ACC112 (cell line): ENCODE data around the gene ZNF593OS.

Experiments used
- H2AFZ ChIP-seq: fragments of 200-600 bp; sonication (generic); one replicate; pipeline ENCODE4 v1.6.0; 2017; ENCODE audit warnings: antibody characterized with exemption, low read length; ENCODE audit not compliant: unreplicated experiment
- H3K27ac ChIP-seq: fragments of 200-600 bp; sonication (generic); 2 replicates; pipeline ENCODE4 v1.5.1; 2014; ENCODE audit warnings: low read depth, mild to moderate bottlenecking, antibody characterized with exemption, low read length, moderate library complexity
- H3K27me3 ChIP-seq: fragments of 200-600 bp; sonication (generic); 2 replicates; pipeline ENCODE4 v1.6.1; 2014; ENCODE audit warnings: mild to moderate bottlenecking, antibody characterized with exemption, low read length, moderate library complexity, mixed read lengths; ENCODE audit not compliant: insufficient read depth
- H3K36me3 ChIP-seq: fragments of 200-600 bp; sonication (generic); 2 replicates; pipeline ENCODE4 v1.6.1; 2016; ENCODE audit warnings: mild to moderate bottlenecking, antibody characterized with exemption, low read length, moderate library complexity, mixed read lengths; ENCODE audit not compliant: insufficient read depth
- H3K4me1 ChIP-seq: fragments of 200-600 bp; sonication (generic); one replicate; pipeline ENCODE4 v1.6.1; 2016; ENCODE audit warnings: low read length, mixed read lengths; ENCODE audit not compliant: insufficient read depth, unreplicated experiment, control insufficient read depth
- H3K4me3 ChIP-seq: fragments of 200-600 bp; sonication (generic); 2 replicates; pipeline ENCODE4 v1.5.1; 2014; ENCODE audit warnings: mild to moderate bottlenecking, low read depth, low read length
- H3K79me2 ChIP-seq: fragments of 200-600 bp; sonication (generic); one replicate; pipeline ENCODE4 v1.6.0; 2016; ENCODE audit warnings: low read length; ENCODE audit not compliant: control insufficient read depth, unreplicated experiment, insufficient read depth

The ZNF593OS gene

GRCh38 chr1:26200413-26200812 lies 28.8 kb upstream of the ZNF593OS start:
- H3K4me1 ChIP-seq: no peaks in the 10 kb centered on the region
- H3K27ac ChIP-seq: no peak overlapping the region
- H3K27me3 ChIP-seq: peaks cover 17% of the 10 kb centered on the region
- no peaks in the 10 kb centered on the region for H3K36me3 ChIP-seq
- no peak overlapping the region for H2AFZ ChIP-seq
- no peaks in the 10 kb centered on the region for H3K79me2 ChIP-seq
- no peak overlapping the region for H3K4me3 ChIP-seq

- Histone ChIP-seq H3K4me1 (no peaks in the 10 kb centered on the region), H3K27me3 (0 out of 2 replicates have a peak, but pooled peaks cover 5% of the 10 kb centered on the region), H3K79me2 (no peaks in the 10 kb centered on the region), H3K36me3 (no peaks in the 10 kb centered on the region), H3K27ac (no peak overlapping the region), H3K4me3 (no peak overlapping the region), H2AFZ (no peak overlapping the region)
Observed at GRCh38 chr1:26197813-26198212, 26.2 kb upstream of the ZNF593OS start.

GRCh38 chr1:26197301-26197700 lies 25.7 kb upstream of the ZNF593OS start:
- Histone ChIP-seq H3K27me3 (no peaks in the 10 kb centered on the region), H2AFZ (no peak overlapping the region), H3K27ac (no peak overlapping the region), H3K4me1 (no peaks in the 10 kb centered on the region), H3K4me3 (no peak overlapping the region), H3K36me3 (no peaks in the 10 kb centered on the region), H3K79me2 (no peaks in the 10 kb centered on the region)

- no peak overlapping the region for H3K4me3 ChIP-seq
- no peak overlapping the region for H3K27ac ChIP-seq
- no peaks in the 10 kb centered on the region for H3K27me3 ChIP-seq
- no peak overlapping the region for H2AFZ ChIP-seq
- no peaks in the 10 kb centered on the region for H3K4me1 ChIP-seq
- H3K36me3 ChIP-seq: no peaks in the 10 kb centered on the region
- no peaks in the 10 kb centered on the region for H3K79me2 ChIP-seq
Observed at GRCh38 chr1:26195805-26196204, 24.2 kb upstream of the ZNF593OS start.

- Histone ChIP-seq H3K4me1 (no peaks in the 10 kb centered on the region), H3K27ac (no peak overlapping the region), H3K36me3 (no peaks in the 10 kb centered on the region), H3K27me3 (no peaks in the 10 kb centered on the region), H3K4me3 (no peak overlapping the region), H2AFZ (no peak overlapping the region), H3K79me2 (no peaks in the 10 kb centered on the region)
Observed at GRCh38 chr1:26191739-26192138, 20.1 kb upstream of the ZNF593OS start.

GRCh38 chr1:26190373-26190987 lies 18.8 kb upstream of the ZNF593OS start, which contains the start of gene CATSPER4:
CATSPER4 (plus strand) TSS chr1:26190602; CDS start chr1:26190628, 26 bp downstream.
- Histone ChIP-seq H3K27ac (no peak within 1 kb of the TSS), H3K27me3 (no peaks in the 10 kb centered on the region), H2AFZ (no peak within 1 kb of the TSS), H3K36me3 (no peaks in the 10 kb centered on the region), H3K79me2 (no peaks in the 10 kb centered on the region), H3K4me1 (no peaks in the 10 kb centered on the region), H3K4me3 (no peak within 1 kb of the TSS)

- H3K4me1 ChIP-seq: no peaks in the 10 kb centered on the region
- no peak overlapping the region for H3K4me3 ChIP-seq
- no peaks in the 10 kb centered on the region for H3K36me3 ChIP-seq
- H3K27me3 ChIP-seq: no peaks in the 10 kb centered on the region
- no peaks in the 10 kb centered on the region for H3K79me2 ChIP-seq
- H2AFZ ChIP-seq: no peak overlapping the region
- no peak overlapping the region for H3K27ac ChIP-seq
Observed at GRCh38 chr1:26189751-26190275, 18.2 kb upstream of the ZNF593OS start.

GRCh38 chr1:26189331-26189730 lies 17.7 kb upstream of the ZNF593OS start:
- Histone ChIP-seq H3K27ac (no peak overlapping the region), H3K4me3 (no peak overlapping the region), H3K79me2 (no peaks in the 10 kb centered on the region), H3K4me1 (no peaks in the 10 kb centered on the region), H2AFZ (no peak overlapping the region), H3K36me3 (no peaks in the 10 kb centered on the region), H3K27me3 (no peaks in the 10 kb centered on the region)

GRCh38 chr1:26188477-26188876 lies 16.8 kb upstream of the ZNF593OS start:
- Histone ChIP-seq H2AFZ (no peak overlapping the region), H3K79me2 (no peaks in the 10 kb centered on the region), H3K36me3 (no peaks in the 10 kb centered on the region), H3K27ac (no peak overlapping the region), H3K4me1 (no peaks in the 10 kb centered on the region), H3K27me3 (no peaks in the 10 kb centered on the region), H3K4me3 (no peak overlapping the region)

- H3K36me3 ChIP-seq: no peaks in the 10 kb centered on the region
- no peak overlapping the region for H3K4me3 ChIP-seq
- H2AFZ ChIP-seq: no peak overlapping the region
- no peaks in the 10 kb centered on the region for H3K79me2 ChIP-seq
- H3K27ac ChIP-seq: no peak overlapping the region
- no peaks in the 10 kb centered on the region for H3K27me3 ChIP-seq
- no peaks in the 10 kb centered on the region for H3K4me1 ChIP-seq
Observed at GRCh38 chr1:26187882-26188281, 16.2 kb upstream of the ZNF593OS start.

GRCh38 chr1:26184883-26185282 lies 13.3 kb upstream of the ZNF593OS start:
- H3K27me3 ChIP-seq: no peaks in the 10 kb centered on the region
- H3K36me3 ChIP-seq: no peaks in the 10 kb centered on the region
- no peak overlapping the region for H3K4me3 ChIP-seq
- H3K4me1 ChIP-seq: no peaks in the 10 kb centered on the region
- H3K79me2 ChIP-seq: no peaks in the 10 kb centered on the region
- H3K27ac ChIP-seq: no peak overlapping the region
- H2AFZ ChIP-seq: no peak overlapping the region
